DOHH2 (cell line): ENCODE data around the gene WDR48.

ENCODE experiments used
- H3F3A ChIP-seq: fragments of 200-600 bp; sonication (generic), shearing (Covaris generic); 2 replicates; pipeline ENCODE4 v1.6.0; 2016; ENCODE audit warnings: antibody characterized with exemption, mild to moderate bottlenecking; ENCODE audit not compliant: control insufficient read depth, insufficient read depth
- H3K27ac ChIP-seq: fragments of 200-600 bp; sonication (generic); 2 replicates; pipeline ENCODE4 v1.5.1; 2014; ENCODE audit warnings: low read depth, mild to moderate bottlenecking, low read length, moderate library complexity
- H3K27me3 ChIP-seq: fragments of 200-600 bp; sonication (generic); 2 replicates; pipeline ENCODE4 v1.6.1; 2014; ENCODE audit warnings: mild to moderate bottlenecking, low read length, mixed read lengths; ENCODE audit not compliant: control insufficient read depth
- H3K36me3 ChIP-seq: fragments of 200-600 bp; sonication (generic); 2 replicates; pipeline ENCODE4 v1.6.1; 2014; ENCODE audit warnings: mild to moderate bottlenecking, low read length, moderate library complexity, mixed read lengths; ENCODE audit not compliant: control insufficient read depth
- H3K4me1 ChIP-seq: fragments of 200-600 bp; sonication (generic); 2 replicates; pipeline ENCODE4 v1.6.1; 2014; ENCODE audit warnings: mild to moderate bottlenecking, low read length, mixed read lengths; ENCODE audit not compliant: control insufficient read depth
- H3K4me2 ChIP-seq: fragments of 200-600 bp; sonication (generic); 2 replicates; pipeline ENCODE4 v1.6.0; 2014; ENCODE audit warnings: mild to moderate bottlenecking, low read length, moderate library complexity
- H3K4me3 ChIP-seq: fragments of 200-600 bp; sonication (generic); 2 replicates; pipeline ENCODE4 v1.5.1; 2014; ENCODE audit warnings: mild to moderate bottlenecking, low read length, mixed read lengths
- H3K79me2 ChIP-seq: fragments of 200-600 bp; sonication (generic); 2 replicates; pipeline ENCODE4 v1.6.1; 2014; ENCODE audit warnings: mild to moderate bottlenecking, low read length, mixed read lengths; ENCODE audit not compliant: control insufficient read depth
- H3K9me2 ChIP-seq: fragments of 200-600 bp; sonication (generic); replicated peaks from 2 replicates; pipeline ENCODE4 v1.6.1; 2014; ENCODE audit warnings: mild to moderate bottlenecking, low read length, mixed read lengths; ENCODE audit not compliant: control insufficient read depth
- H3K9me3 ChIP-seq: fragments of 200-600 bp; sonication (generic); 2 replicates; pipeline ENCODE4 v1.6.1; 2014; ENCODE audit warnings: antibody characterized with exemption, low read length, mixed read lengths; ENCODE audit not compliant: control insufficient read depth, insufficient read depth
- H4K20me1 ChIP-seq: fragments of 200-600 bp; sonication (generic); 2 replicates; pipeline ENCODE4 v1.6.0; 2014; ENCODE audit warnings: low read depth, mild to moderate bottlenecking, antibody characterized with exemption, low read length, moderate library complexity; ENCODE audit not compliant: control insufficient read depth, insufficient read depth
- EZH2phosphoT487 ChIP-seq: fragments of 200-600 bp; sonication (generic); IDR thresholded peaks from 2 replicates; pipeline ENCODE4 v1.6.1; 2017; ENCODE audit warnings: borderline replicate concordance, mild to moderate bottlenecking, antibody characterized with exemption, low read length, moderate library complexity, mixed read lengths
- TF ChIP-seq, protein P1 (sequence below): fragments of 200-600 bp; sonication (generic); IDR thresholded peaks from one replicate; pipeline ENCODE4 v1.5.1; 2014; ENCODE audit warnings: antibody characterized with exemption, mild to moderate bottlenecking, low read depth, low read length; ENCODE audit not compliant: poor library complexity, severe bottlenecking

Gene WDR48

DNA sequence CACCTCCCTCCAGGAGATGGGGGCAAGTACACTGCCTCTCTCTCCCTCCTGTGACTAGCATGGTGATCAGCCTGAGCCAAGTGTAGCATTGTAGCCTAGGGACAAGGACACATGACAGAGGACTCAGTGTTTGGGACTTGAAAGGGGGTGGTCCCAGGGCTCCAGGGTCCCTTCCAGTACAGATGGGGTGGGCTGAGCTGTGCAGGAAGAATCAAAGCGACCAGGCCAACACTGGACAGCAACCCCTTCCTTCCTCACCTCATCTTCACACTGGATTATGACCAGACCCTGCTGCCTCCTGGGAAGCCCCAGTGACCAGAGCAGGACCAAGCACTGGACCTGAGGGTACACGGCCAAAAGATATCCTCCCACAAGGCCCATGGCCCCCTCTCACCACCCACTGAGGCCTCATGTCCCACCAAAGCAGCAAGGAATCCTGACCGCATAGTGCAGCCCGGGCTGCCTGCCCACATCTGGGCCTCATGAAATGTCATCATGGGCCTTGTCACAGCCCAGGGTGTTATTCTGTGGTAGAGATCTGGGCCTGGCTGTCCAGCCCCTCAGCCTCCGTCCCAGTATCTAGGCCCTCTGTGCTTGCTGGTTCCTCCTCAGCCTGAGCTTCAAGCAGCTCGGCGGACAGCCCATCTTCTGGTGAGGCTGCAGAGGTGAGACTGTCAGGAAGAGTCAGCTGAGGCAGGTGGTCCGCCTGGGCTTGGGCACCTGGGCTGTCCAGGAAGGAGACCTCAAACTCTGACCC, 46.1 kb downstream of the WDR48 start:
- Histone ChIP-seq H3K79me2 (no peaks in the 10 kb centered on the region), H3K27ac (no peak overlapping the region), H3K4me3 (no peak overlapping the region), H4K20me1 (no peaks in the 10 kb centered on the region), H3F3A (no peaks in the 10 kb centered on the region), H3K4me1 (no peaks in the 10 kb centered on the region), H3K36me3 (peaks cover 68% of the 10 kb centered on the region), H3K9me2 (no peaks in the 10 kb centered on the region), H3K9me3 (no peaks in the 10 kb centered on the region), H3K27me3 (no peaks in the 10 kb centered on the region), H3K4me2 (no peak overlapping the region)
- TF ChIP-seq EZH2phosphoT487 = no peak
- TF ChIP-seq, protein P1, sequence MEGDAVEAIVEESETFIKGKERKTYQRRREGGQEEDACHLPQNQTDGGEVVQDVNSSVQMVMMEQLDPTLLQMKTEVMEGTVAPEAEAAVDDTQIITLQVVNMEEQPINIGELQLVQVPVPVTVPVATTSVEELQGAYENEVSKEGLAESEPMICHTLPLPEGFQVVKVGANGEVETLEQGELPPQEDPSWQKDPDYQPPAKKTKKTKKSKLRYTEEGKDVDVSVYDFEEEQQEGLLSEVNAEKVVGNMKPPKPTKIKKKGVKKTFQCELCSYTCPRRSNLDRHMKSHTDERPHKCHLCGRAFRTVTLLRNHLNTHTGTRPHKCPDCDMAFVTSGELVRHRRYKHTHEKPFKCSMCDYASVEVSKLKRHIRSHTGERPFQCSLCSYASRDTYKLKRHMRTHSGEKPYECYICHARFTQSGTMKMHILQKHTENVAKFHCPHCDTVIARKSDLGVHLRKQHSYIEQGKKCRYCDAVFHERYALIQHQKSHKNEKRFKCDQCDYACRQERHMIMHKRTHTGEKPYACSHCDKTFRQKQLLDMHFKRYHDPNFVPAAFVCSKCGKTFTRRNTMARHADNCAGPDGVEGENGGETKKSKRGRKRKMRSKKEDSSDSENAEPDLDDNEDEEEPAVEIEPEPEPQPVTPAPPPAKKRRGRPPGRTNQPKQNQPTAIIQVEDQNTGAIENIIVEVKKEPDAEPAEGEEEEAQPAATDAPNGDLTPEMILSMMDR = no peak

DNA sequence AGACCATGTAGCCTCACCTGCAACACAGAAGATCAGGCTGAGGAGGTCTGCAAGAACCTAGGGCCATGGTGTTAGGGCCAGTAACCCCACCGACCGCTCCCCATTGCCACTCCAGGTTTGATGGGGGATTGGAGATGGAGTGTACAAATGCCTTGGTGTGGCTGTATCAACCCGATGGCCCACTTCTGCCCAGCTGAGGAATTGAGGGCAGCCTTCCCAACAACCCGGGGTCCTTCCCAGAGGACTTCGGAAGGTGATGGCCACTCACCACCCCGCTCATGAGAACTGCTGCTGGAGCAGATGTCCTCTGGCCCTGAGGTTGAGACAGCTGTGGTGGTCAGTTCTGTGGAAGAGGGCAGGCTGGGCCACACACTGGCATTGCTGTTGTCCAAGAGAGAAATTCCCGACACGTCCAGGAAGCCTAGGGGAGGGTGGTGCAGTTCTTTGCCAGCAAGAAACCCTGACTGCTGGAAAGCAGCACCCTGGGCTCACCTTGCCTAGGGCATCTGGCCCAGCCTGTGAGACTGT, 46.7 kb downstream of the WDR48 start:
- H3K36me3 ChIP-seq = peaks cover 65% of the 10 kb centered on the region
- no peak overlapping the region for H3K4me2 ChIP-seq
- H3K9me2 ChIP-seq = no peaks in the 10 kb centered on the region
- no peaks in the 10 kb centered on the region for H4K20me1 ChIP-seq
- H3K4me3 ChIP-seq = no peak overlapping the region
- H3K27ac ChIP-seq = no peak overlapping the region
- no peak for TF ChIP-seq EZH2phosphoT487
- TF ChIP-seq, protein P1 = no peak
- H3K4me1 ChIP-seq = peaks cover 5% of the 10 kb centered on the region
- H3K27me3 ChIP-seq = no peaks in the 10 kb centered on the region
- H3K9me3 ChIP-seq = no peaks in the 10 kb centered on the region
- no peaks in the 10 kb centered on the region for H3F3A ChIP-seq
- H3K79me2 ChIP-seq = no peaks in the 10 kb centered on the region

DNA sequence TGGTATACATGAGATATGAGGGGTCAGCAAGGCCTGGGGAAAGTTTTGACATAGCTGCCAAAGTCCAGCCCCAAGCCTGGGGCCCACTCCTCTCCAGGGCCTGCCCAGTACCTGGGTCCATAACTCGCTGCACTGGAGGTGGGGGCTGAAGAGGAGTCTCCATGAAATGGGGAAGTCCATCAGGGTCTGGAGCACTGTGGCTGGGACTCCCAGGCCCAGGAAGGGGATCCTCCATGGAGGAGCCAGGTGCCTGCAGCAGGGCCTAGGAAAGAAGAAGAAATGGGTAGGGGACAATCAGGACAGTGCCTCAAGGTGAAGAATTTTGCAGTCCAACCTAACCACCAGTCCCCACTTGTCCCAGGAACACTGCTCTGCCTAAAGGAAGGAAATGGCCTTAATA, 47.4 kb downstream of the WDR48 start:
- Histone ChIP-seq H3K9me2 (no peaks in the 10 kb centered on the region), H3F3A (no peaks in the 10 kb centered on the region), H3K4me1 (peaks cover 9% of the 10 kb centered on the region), H3K4me3 (no peak overlapping the region), H3K36me3 (peaks cover 59% of the 10 kb centered on the region), H4K20me1 (no peaks in the 10 kb centered on the region), H3K4me2 (no peak overlapping the region), H3K9me3 (no peaks in the 10 kb centered on the region), H3K27me3 (no peaks in the 10 kb centered on the region), H3K27ac (no peak overlapping the region), H3K79me2 (peaks cover 1% of the 10 kb centered on the region)
- no peak for TF ChIP-seq EZH2phosphoT487
- TF ChIP-seq, protein P1 = no peak
